ENCODE data around the gene TUBGCP6.

Gene TUBGCP6

GRCh38 chr22:50250555-50251476, 6.0 kb upstream of the TUBGCP6 start, which contains the start of gene HDAC10:
TSS of gene HDAC10 (minus strand) at chr22:50251265. CDS start at chr22:50251032, 233 bp downstream.
- peak; percentile 80 for DNase-seq (ENCODE audit: low spot score)

GRCh38 chr22:50250249-50250554, 5.4 kb upstream of the TUBGCP6 start:
- no peak for DNase-seq (ENCODE audit: low spot score)

GRCh38 chr22:50249341-50250248, 4.8 kb upstream of the TUBGCP6 start:
- DNase-seq (ENCODE audit: low spot score): no peak

GRCh38 chr22:50248196-50249081, 3.6 kb upstream of the TUBGCP6 start:
- no peak for DNase-seq (ENCODE audit: low spot score)

- no peak for DNase-seq (ENCODE audit: low spot score)
These were observed 2.9 kb upstream of the TUBGCP6 start for GRCh38 chr22:50247748-50248147.

GRCh38 chr22:50246242-50247175, 1.7 kb upstream of the TUBGCP6 start:
- DNase-seq (ENCODE audit: low spot score): no peak

GRCh38 chr22:50245214-50246072, 620 bp upstream of the TUBGCP6 start:
- no peak for DNase-seq (ENCODE audit: low spot score)

GRCh38 chr22:50243685-50244419, 971 bp downstream of the TUBGCP6 start:
- no peak for DNase-seq (ENCODE audit: low spot score)

GRCh38 chr22:50242406-50242949, 2.3 kb downstream of the TUBGCP6 start:
- DNase-seq (ENCODE audit: low spot score): no peak

- no peak for DNase-seq (ENCODE audit: low spot score)
These were observed 6.1 kb downstream of the TUBGCP6 start for GRCh38 chr22:50238755-50239154.

- DNase-seq (ENCODE audit: low spot score): no peak
These were observed 8.0 kb downstream of the TUBGCP6 start for GRCh38 chr22:50236731-50237409.

GRCh38 chr22:50233223-50233622, 11.6 kb downstream of the TUBGCP6 start:
- no peak for DNase-seq (ENCODE audit: low spot score)

GRCh38 chr22:50232481-50233151, 12.2 kb downstream of the TUBGCP6 start:
- DNase-seq (ENCODE audit: low spot score): no peak

- DNase-seq (ENCODE audit: low spot score): no peak
These were observed 15.5 kb downstream of the TUBGCP6 start for GRCh38 chr22:50229370-50229769.

- DNase-seq (ENCODE audit: low spot score): no peak
These were observed 16.5 kb downstream of the TUBGCP6 start for GRCh38 chr22:50228366-50228765.

GRCh38 chr22:50227579-50228215, 17.1 kb downstream of the TUBGCP6 start:
- peak; percentile 59 for DNase-seq (ENCODE audit: low spot score)

GRCh38 chr22:50226875-50227165, 18.0 kb downstream of the TUBGCP6 start:
- DNase-seq (ENCODE audit: low spot score): no peak
